ENCODE measurements around the gene RASSF5. TPM values are rescaled to one million over a fixed set of nuclear protein-coding genes. Genes with fewer than 3 reads are reported as not detected.
"Not testable (repeated sequence)": the region's sequence is repeated elsewhere in the genome, so short reads cannot be mapped to it uniquely, and the experiment has no call there.

RASSF5 gene
- total RNA-seq, 2 experiments from 2014 or later, result 257 to 258 TPM

DNA sequence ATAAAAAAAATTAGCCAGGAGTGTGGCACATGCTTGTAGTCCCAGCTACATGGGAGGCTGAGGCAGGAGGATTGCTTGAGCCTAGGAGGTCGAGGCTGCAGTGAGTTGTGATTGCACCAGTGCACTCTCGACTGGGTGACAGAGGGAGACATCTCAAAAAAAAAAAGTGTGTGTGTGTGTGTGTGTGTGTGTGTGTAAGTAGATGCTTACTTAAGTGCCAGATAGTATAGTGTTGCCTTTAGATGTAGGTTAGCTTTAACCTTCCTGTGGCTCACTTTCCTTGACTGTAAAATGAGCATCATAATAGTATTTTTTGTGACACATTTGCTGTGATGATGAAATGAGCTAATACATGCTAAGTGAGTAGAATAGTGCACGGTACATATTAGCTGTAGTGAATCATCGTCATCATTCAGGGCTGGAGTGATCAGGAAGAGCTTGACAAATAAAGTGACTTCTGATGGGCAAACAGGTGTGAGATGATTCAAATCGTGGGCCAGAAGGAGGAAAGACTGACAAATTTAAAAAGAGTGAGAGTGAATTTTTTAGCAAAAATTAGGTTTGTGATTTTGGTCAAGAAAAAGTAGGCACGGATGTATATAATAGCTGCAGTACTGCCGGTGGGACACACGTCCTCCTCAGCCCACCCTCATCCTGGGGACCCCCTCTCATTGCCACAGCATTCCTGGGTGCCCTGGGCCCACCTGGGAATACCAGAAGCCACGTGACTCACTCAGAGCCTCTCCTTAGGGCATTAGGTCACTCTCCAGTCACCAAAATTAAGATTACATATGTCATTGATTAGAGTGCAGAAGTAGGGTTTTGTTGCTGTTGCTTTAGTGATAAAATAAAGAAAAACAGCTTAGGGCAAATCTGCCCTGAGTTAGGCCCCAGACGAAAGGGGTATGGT is 71.0 kb downstream of the RASSF5 start:
- peaks cover 70% of the 10 kb centered on the region for H3K36me3 Mint-ChIP-seq (ENCODE audit: low read depth)
- peak overlapping the region; percentile 76 for H3K4me3 Mint-ChIP-seq
- no peaks in the 10 kb centered on the region for H3K27me3 Mint-ChIP-seq (ENCODE audit: low read depth)
- H3K9me3 Mint-ChIP-seq, result no peaks in the 10 kb centered on the region
- peak overlapping the region; percentile 100 for H3K27ac Mint-ChIP-seq
- intact Hi-C loops (cut with micrococcal nuclease), result loop anchor here (1.0 to 10.0 kb wide), 5 partner anchors 8 to 1261 kb away; partner anchors contain the start of gene CD46
- CTCF ChIA-PET, result interaction anchor here (0.6 to 16.1 kb wide), 12 partner anchors 9 to 426 kb away, joined by 3 to 511 read pairs (median 4); partner anchors contain the start of gene EIF2D
- DNase-seq, result peak; percentile 68
- peaks cover 98% of the 10 kb centered on the region for H3K4me1 Mint-ChIP-seq (ENCODE audit: low read depth)

DNA sequence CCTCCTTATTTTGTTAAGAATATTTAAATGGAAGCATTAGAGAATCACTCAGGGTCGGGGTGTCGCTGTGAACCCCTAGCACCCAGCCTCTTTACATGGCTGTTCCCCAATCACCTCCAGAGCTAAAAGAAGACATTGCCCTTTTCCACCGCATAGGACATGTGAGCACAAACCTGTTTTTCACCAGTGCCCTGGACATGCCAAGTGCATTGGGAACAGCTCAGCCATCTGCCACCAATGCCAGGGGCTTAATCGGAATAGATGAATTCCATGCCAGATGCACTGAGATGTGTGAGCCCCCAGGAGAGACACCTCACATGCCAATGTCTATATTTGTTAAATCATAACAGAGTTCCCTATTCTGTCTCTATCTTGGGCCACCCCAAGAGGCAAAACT is 71.6 kb downstream of the RASSF5 start:
- peak; percentile 7 for DNase-seq

DNA sequence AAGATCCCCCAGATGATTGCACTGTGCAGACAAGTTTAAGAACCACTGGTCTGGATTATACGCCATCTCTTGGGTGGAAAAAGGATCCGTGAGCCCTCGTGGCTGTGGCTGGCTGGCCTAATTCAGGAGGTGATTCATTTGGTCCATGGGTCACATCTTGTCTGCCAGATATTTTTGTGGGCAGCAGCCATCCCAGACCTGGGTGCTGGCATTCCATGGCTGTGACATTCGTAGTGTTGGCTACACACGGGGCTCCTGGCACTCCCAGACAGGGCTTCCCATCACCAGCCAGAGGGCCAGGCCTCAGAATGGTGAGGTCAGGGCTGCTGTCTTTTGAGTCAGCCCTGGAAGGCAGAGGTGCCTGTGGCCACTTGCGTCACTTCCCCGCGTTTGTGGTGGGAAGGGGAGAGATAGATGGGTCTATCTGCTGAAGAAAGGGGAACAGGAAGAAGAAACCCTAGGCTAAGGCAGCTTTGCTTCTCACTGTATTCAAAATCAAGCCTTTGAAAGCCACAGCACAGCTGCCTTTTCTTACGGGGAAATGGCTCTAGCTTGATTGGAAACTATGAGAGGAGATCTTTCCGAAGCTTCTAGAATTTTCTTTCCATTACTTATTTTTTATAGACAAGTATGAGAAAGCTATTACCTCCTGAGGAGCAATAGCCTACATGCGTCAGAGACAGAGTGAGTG is 72.6 kb downstream of the RASSF5 start:
- peaks cover 96% of the 10 kb centered on the region for H3K4me1 Mint-ChIP-seq (ENCODE audit: low read depth)
- CTCF ChIA-PET, result interaction anchor here (0.6 to 16.1 kb wide), 13 partner anchors 8 to 101 kb away, joined by 3 to 511 read pairs (median 4); partner anchors contain the start of gene EIF2D
- H3K9me3 Mint-ChIP-seq, result no peaks in the 10 kb centered on the region
- H3K27me3 Mint-ChIP-seq (ENCODE audit: low read depth), result no peaks in the 10 kb centered on the region
- peak; percentile 99 for DNase-seq
- intact Hi-C loops (cut with micrococcal nuclease), result loop anchor here (1.0 to 10.0 kb wide), 8 partner anchors 9 to 1263 kb away; partner anchors contain the start of gene CD46
- H3K36me3 Mint-ChIP-seq (ENCODE audit: low read depth), result peaks cover 77% of the 10 kb centered on the region
- H3K27ac Mint-ChIP-seq, result peak overlapping the region; percentile 100
- peak overlapping the region; percentile 76 for H3K4me3 Mint-ChIP-seq

More for the DNA sequence above, 71.6 kb downstream of the RASSF5 start:
- Mint-ChIP-seq H3K4me1 (ENCODE audit: low read depth) (peaks cover 97% of the 10 kb centered on the region), H3K9me3 (no peaks in the 10 kb centered on the region), H3K4me3 (peak overlapping the region; percentile 76), H3K27ac (peak overlapping the region; percentile 100), H3K36me3 (ENCODE audit: low read depth) (peaks cover 71% of the 10 kb centered on the region), H3K27me3 (ENCODE audit: low read depth) (no peaks in the 10 kb centered on the region)
- intact Hi-C loops (cut with micrococcal nuclease), result loop anchor here (1.0 to 10.0 kb wide), 5 partner anchors 9 to 1262 kb away; partner anchors contain the start of gene CD46
- CTCF ChIA-PET, result interaction anchor here (0.6 to 16.1 kb wide), 6 partner anchors 8 to 425 kb away, joined by 3 to 511 read pairs (median 4); partner anchors contain the start of gene EIF2D

DNA sequence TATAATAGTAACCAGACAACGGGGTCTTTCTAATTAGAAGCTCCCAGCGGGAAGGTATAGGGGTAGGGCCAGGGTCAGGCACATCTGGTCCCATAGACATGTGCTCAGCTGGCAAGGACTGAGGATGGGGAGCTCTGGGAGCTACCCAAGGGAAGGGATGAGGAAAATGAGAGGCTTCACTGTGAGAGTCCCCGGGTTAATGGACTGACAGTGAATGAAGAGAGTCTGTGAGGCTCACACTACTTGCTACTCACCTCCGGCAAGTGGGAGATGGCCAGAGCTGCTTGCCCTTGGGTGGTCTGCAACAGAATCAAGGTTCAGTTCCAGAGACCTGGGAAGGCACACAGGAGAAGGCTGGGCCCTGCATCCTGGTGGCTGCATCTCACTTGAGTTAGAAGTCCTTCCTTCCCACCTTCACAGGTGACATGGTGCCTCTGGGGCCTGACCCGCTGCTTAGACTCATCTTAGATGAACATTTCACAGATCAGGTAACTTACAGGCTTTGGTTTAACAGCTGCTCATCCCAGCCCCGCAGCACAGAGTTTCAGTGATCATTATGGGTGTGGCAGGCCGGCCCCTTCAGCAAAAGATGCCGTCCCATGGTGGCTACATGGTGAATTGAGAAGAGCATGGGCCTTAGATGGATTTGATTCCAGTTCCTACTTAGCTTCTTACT is 73.2 kb downstream of the RASSF5 start:
- H3K27me3 Mint-ChIP-seq (ENCODE audit: low read depth), result no peaks in the 10 kb centered on the region
- H3K36me3 Mint-ChIP-seq (ENCODE audit: low read depth), result peaks cover 79% of the 10 kb centered on the region
- peak overlapping the region; percentile 100 for H3K27ac Mint-ChIP-seq
- H3K4me1 Mint-ChIP-seq (ENCODE audit: low read depth), result peaks cover 95% of the 10 kb centered on the region
- peak; percentile 43 for DNase-seq
- H3K9me3 Mint-ChIP-seq, result no peaks in the 10 kb centered on the region
- H3K4me3 Mint-ChIP-seq, result peak overlapping the region; percentile 76
- intact Hi-C loops (cut with micrococcal nuclease), result loop anchor here (1.0 kb wide), 4 partner anchors 9 to 325 kb away; no protein-coding TSS in a partner anchor
- CTCF ChIA-PET, result interaction anchor here (0.6 to 16.1 kb wide), 12 partner anchors 8 to 101 kb away, joined by 3 to 511 read pairs (median 4); no protein-coding TSS in a partner anchor

DNA sequence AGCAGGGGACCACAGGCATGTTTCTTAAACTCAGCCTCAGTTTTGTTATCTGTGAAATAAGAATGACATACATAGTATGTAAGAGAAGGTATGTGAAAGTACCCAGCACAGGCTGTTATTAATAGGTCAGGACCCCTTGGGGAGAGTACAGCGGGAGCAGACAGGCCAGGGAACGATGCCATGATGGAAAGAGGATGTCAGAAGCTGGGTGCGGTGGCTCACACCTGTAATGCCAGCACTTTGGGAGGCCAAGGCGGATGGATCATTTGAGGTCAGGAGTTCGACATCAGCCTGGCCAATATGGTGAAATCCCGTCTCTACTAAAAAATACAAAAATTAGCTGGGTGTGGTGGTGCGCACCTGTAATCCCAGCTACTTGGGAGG is 73.8 kb downstream of the RASSF5 start:
- H3K27me3 Mint-ChIP-seq (ENCODE audit: low read depth); intact Hi-C loops (cut with micrococcal nuclease); H3K9me3 Mint-ChIP-seq; DNase-seq: not testable (repeated sequence)
- peak overlapping the region; percentile 100 for H3K27ac Mint-ChIP-seq
- H3K36me3 Mint-ChIP-seq (ENCODE audit: low read depth), result peaks cover 84% of the 10 kb centered on the region
- CTCF ChIA-PET, result interaction anchor here (0.6 to 16.1 kb wide), 9 partner anchors 10 to 82 kb away, joined by 3 to 511 read pairs (median 8); partner anchors contain the start of gene DYRK3
- peaks cover 95% of the 10 kb centered on the region for H3K4me1 Mint-ChIP-seq (ENCODE audit: low read depth)
- H3K4me3 Mint-ChIP-seq, result peak overlapping the region; percentile 76

DNA sequence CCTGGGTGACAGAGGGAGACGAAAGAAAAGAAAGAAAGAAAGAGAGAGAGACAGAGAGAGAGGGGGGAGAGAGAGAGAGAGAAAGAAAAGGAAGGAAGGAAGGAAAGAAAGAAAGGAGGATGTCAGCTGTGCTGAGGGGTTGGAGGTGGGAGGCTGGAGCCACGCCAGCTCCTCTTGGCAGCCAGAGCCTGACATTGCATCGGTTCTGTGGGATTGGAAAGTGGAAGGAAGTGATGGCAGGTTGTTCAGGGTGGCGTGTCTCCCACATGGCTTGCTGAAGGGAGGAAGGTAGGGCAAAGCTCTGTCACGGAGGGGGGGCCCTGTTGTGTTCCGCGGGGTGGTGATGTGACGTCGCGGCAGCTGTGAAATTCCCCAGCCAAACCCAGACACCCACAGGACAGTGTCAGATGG is 74.2 kb downstream of the RASSF5 start:
- Mint-ChIP-seq H3K36me3 (ENCODE audit: low read depth) (peaks cover 82% of the 10 kb centered on the region), H3K4me1 (ENCODE audit: low read depth) (peaks cover 94% of the 10 kb centered on the region), H3K27ac (peak overlapping the region; percentile 100), H3K27me3 (ENCODE audit: low read depth) (no peaks in the 10 kb centered on the region), H3K9me3 (no peaks in the 10 kb centered on the region), H3K4me3 (peak overlapping the region; percentile 76)
- intact Hi-C loops (cut with micrococcal nuclease), result no loop called here
- peak; percentile 81 for DNase-seq
- CTCF ChIA-PET, result interaction anchor here (0.6 to 16.1 kb wide), 7 partner anchors 10 to 82 kb away, joined by 3 to 511 read pairs (median 9); partner anchors contain the start of gene DYRK3

DNA sequence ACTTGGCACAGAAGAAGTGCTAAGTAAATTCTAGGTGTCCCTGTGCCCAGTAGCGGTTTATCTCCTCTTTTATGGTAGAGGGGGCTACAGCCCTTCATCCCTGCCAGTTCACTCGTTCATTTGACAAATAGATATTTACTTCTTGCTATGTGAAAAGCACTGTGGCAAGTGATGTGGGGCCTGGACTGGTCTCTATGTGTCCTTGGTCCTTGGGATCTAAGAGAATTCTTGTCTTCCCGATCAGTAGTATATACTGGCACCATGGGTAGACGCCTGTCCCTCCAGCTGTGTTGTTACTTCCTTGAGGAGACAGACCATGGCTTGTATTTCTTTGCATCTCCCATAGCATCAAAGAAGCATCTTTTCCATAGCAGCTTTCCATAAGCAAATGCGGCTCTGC is 75.2 kb downstream of the RASSF5 start:
- no peaks in the 10 kb centered on the region for H3K27me3 Mint-ChIP-seq (ENCODE audit: low read depth)
- H3K27ac Mint-ChIP-seq, result peak overlapping the region; percentile 100
- intact Hi-C loops (cut with micrococcal nuclease), result loop anchor here (2.0 kb wide), 1 partner anchor 104 kb away; no protein-coding TSS in a partner anchor
- H3K4me1 Mint-ChIP-seq (ENCODE audit: low read depth), result peaks cover 94% of the 10 kb centered on the region
- peak overlapping the region; percentile 68 for H3K4me3 Mint-ChIP-seq
- H3K36me3 Mint-ChIP-seq (ENCODE audit: low read depth), result peaks cover 83% of the 10 kb centered on the region
- CTCF ChIA-PET, result interaction anchor here (0.9 to 16.1 kb wide), 13 partner anchors 11 to 118 kb away, joined by 3 to 511 read pairs (median 7); partner anchors contain the start of genes IKBKE and RASSF5
- no peaks in the 10 kb centered on the region for H3K9me3 Mint-ChIP-seq
- DNase-seq, result no peak

DNA sequence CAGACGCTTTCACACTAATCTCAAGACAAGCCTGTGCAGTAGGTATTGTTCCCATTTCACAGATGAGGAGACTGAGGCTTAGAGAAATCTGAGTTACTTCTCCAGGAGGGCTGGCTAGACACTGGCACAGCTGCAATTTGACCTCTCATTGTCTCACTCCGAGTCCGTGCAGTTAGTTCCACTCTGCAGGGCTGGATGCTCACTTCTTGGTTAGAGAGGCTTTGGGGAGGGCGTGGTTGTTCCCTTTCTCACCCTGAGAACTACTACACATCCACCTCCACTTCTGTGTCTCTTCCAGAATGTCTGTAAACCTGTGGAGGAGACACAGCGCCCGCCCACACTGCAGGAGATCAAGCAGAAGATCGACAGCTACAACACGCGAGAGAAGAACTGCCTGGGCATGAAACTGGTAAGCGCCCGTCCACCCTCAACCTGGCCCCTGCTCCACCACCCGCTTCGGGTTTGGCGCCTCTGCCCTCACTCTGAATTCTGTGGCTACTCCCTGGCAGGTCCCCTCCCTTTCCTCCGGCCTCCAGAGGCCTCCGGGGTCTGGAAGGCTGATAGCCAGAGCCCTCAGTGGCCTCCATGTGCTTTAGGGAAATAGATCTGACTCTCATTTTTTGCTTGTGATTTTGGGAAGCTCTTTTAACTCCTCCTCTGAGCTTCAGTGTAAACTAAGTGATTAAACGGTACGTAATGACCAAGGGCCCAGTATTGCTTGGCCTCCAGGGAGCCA is 75.8 kb downstream of the RASSF5 start:
- Mint-ChIP-seq H3K27ac (peak overlapping the region; percentile 100), H3K4me3 (peak overlapping the region; percentile 68), H3K9me3 (no peaks in the 10 kb centered on the region), H3K4me1 (ENCODE audit: low read depth) (peaks cover 94% of the 10 kb centered on the region), H3K27me3 (ENCODE audit: low read depth) (no peaks in the 10 kb centered on the region), H3K36me3 (ENCODE audit: low read depth) (peaks cover 89% of the 10 kb centered on the region)
- CTCF ChIA-PET, result interaction anchor here (0.6 to 16.1 kb wide), 20 partner anchors 8 to 118 kb away, joined by 3 to 511 read pairs (median 4); partner anchors contain the start of genes IKBKE and RASSF5
- peak; percentile 68 for DNase-seq
- intact Hi-C loops (cut with micrococcal nuclease), result loop anchor here (1.0 to 2.0 kb wide), 6 partner anchors 31 to 120 kb away; no protein-coding TSS in a partner anchor

DNA sequence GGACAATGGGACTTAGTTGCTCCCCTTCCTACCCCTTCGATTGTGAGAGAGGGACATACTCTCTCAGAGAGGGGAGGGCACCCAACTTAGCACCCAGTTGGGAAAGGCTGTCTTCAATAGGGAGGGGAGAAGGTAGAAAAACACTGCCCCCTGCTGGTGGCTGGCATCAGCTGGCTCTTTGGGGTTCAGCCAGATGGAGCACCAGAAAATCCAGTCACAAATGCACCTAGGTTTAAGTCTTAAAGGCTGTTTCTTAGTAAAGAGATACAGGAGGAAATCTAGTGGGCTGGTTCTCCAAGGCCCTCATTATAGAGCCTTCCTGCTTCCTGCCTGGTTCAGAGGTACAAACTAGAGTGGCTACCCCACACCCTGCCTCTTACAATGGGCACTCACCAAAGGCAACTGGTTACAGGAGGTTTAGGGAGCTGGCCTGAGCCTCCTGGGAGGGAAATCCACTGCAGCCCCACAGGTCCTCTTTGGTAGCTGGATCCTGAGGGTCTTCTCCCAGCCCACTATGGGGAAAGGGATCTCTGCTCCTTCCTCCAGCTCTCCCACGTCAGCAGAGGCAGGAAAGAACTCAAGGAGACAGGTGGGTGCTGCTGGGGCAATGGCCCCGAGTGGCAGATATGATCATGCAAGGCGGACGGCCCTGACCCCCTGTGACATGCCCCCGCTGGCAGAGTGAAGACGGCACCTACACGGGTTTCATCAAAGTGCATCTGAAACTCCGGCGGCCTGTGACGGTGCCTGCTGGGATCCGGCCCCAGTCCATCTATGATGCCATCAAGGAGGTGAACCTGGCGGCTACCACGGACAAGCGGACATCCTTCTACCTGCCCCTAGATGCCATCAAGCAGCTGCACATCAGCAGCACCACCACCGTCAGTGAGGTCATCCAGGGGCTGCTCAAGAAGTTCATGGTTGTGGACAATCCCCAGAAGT is 76.6 kb downstream of the RASSF5 start:
- H3K36me3 Mint-ChIP-seq (ENCODE audit: low read depth), result peaks cover 88% of the 10 kb centered on the region
- no peaks in the 10 kb centered on the region for H3K9me3 Mint-ChIP-seq
- CTCF ChIA-PET, result interaction anchor here (0.6 to 16.1 kb wide), 28 partner anchors 8 to 119 kb away, joined by 3 to 511 read pairs (median 4); partner anchors contain the start of genes EIF2D, IKBKE and RASSF5
- DNase-seq, result peak; percentile 95
- H3K4me3 Mint-ChIP-seq, result peak overlapping the region; percentile 68
- no peaks in the 10 kb centered on the region for H3K27me3 Mint-ChIP-seq (ENCODE audit: low read depth)
- H3K27ac Mint-ChIP-seq, result peak overlapping the region; percentile 100
- H3K4me1 Mint-ChIP-seq (ENCODE audit: low read depth), result peaks cover 94% of the 10 kb centered on the region
- intact Hi-C loops (cut with micrococcal nuclease), result loop anchor here (1.0 to 2.0 kb wide), 6 partner anchors 32 to 121 kb away; no protein-coding TSS in a partner anchor

DNA sequence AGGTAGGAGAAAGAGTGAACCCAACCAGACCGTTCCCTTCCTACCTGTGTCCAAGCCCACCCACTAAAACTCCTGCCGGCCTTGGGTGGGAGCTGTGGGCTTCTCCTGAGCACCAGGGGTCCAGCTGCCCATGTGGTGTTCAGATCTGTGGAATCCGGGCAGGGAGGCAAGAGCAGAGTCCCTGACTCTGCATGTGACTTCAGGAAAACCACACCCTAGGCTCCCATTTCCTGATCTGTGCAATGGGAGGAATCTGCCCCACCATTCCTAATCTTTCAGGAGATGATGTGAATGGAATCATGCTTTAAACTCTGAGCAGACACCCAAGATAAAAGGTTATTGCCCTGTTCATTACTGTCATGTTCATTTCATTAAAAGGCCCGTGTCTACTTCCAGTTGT is 77.4 kb downstream of the RASSF5 start:
- H3K4me1 Mint-ChIP-seq (ENCODE audit: low read depth), result peaks cover 94% of the 10 kb centered on the region
- DNase-seq, result no peak
- H3K27ac Mint-ChIP-seq, result peak overlapping the region; percentile 100
- no peaks in the 10 kb centered on the region for H3K27me3 Mint-ChIP-seq (ENCODE audit: low read depth)
- H3K4me3 Mint-ChIP-seq, result no peak overlapping the region
- CTCF ChIA-PET, result interaction anchor here (0.7 to 16.1 kb wide), 13 partner anchors 8 to 115 kb away, joined by 3 to 511 read pairs (median 5); partner anchors contain the start of genes EIF2D, IKBKE and RASSF5
- intact Hi-C loops (cut with micrococcal nuclease), result no loop called here
- H3K9me3 Mint-ChIP-seq, result no peaks in the 10 kb centered on the region
- H3K36me3 Mint-ChIP-seq (ENCODE audit: low read depth), result peaks cover 86% of the 10 kb centered on the region
